H1 (cell line): Measurements from ENCODE around the gene CHPF.

ENCODE experiments used
- CHD2 ChIP-seq: IDR thresholded peaks from 2 replicates; pipeline ENCODE4 v1.6.1; 2012; ENCODE audit warnings: low read length, improper control_type of control experiment
- CTCF ChIP-seq, 3 experiments: IDR thresholded peaks; 1 replicate in 2 of 3; 2 replicates in 1 of 3; pipeline versions ENCODE4 v1.5.1 to v1.6.1; 2011; ENCODE audit warnings: low read length in 3 of 3, mild to moderate bottlenecking in 3 of 3, inconsistent platforms in 2 of 3, low read depth in 1 of 3, moderate library complexity in 1 of 3; ENCODE audit not compliant: insufficient read depth in 1 of 3; ENCODE audit errors: control extremely low read depth in 1 of 3
- EGR1 ChIP-seq: IDR thresholded peaks from 2 replicates; pipeline ENCODE4 v1.6.1; 2011; ENCODE audit warnings: low read depth, low read length, borderline replicate concordance
- EZH2 ChIP-seq: fragments of 200-600 bp; sonication (generic); IDR thresholded peaks from 2 replicates; pipeline ENCODE4 v1.7.1; 2012; ENCODE audit warnings: low read depth, mild to moderate bottlenecking, moderate library complexity, low read length, inconsistent platforms; ENCODE audit not compliant: severe bottlenecking
- FOSL1 ChIP-seq: IDR thresholded peaks from 2 replicates; pipeline ENCODE4 v1.6.1; 2011; ENCODE audit warnings: mild to moderate bottlenecking, low read depth, low read length, moderate library complexity; ENCODE audit not compliant: insufficient read depth
- POLR2A ChIP-seq, 2 experiments: IDR thresholded peaks; 1 replicate in 1 of 2; 2 replicates in 1 of 2; pipeline ENCODE4 v1.6.1; 2011; ENCODE audit warnings: low read depth in 2 of 2, low read length in 2 of 2, mild to moderate bottlenecking in 2 of 2; ENCODE audit errors: control extremely low read depth in 1 of 2
- POU5F1 ChIP-seq: IDR thresholded peaks from 2 replicates; pipeline ENCODE4 v1.6.1; 2011; ENCODE audit warnings: low read depth, mild to moderate bottlenecking, low read length, moderate library complexity
- RAD21 ChIP-seq, 2 experiments: IDR thresholded peaks in 1 of 2; conservative IDR thresholded peaks in 1 of 2; 2 replicates each; pipeline ENCODE4 v1.6.1; 2011; ENCODE audit warnings: low read depth in 2 of 2, low read length in 2 of 2, improper control_type of control experiment in 1 of 2, inconsistent platforms in 1 of 2, mild to moderate bottlenecking in 1 of 2, moderate library complexity in 1 of 2
- RXRA ChIP-seq: IDR thresholded peaks from 2 replicates; pipeline ENCODE4 v1.6.1; 2011; ENCODE audit warnings: low read depth, mild to moderate bottlenecking, low read length, moderate library complexity; ENCODE audit not compliant: insufficient read depth
- SP4 ChIP-seq: IDR thresholded peaks from 2 replicates; pipeline ENCODE4 v1.6.1; 2012; ENCODE audit warnings: low read length, inconsistent platforms
- TAF1 ChIP-seq: IDR thresholded peaks from 2 replicates; pipeline ENCODE4 v1.6.1; 2011; ENCODE audit warnings: mild to moderate bottlenecking, low read depth, low read length

- TF ChIP-seq CTCF (IDR thresholded peaks at IDR 0.05; ENCODE audit: control extremely low read depth in 1 of 3, insufficient read depth in 1 of 3, low read depth in 1 of 3, low read length in 3 of 3): no peak
- TF ChIP-seq POLR2A (IDR thresholded peaks at IDR 0.05; ENCODE audit: control extremely low read depth in 1 of 2, low read depth in 2 of 2, low read length in 2 of 2): no peak
- TF ChIP-seq RAD21 (IDR thresholded peaks at IDR 0.05 in 1 of 2, conservative IDR thresholded peaks at IDR 0.05 in 1 of 2; ENCODE audit: low read depth in 2 of 2, low read length in 2 of 2): no peak
- TF ChIP-seq EZH2: no peak
- no peak for TF ChIP-seq SP4
- no peak for TF ChIP-seq EGR1
- no peak for TF ChIP-seq POU5F1
- TF ChIP-seq FOSL1: no peak
- no peak for TF ChIP-seq CHD2
- TF ChIP-seq TAF1: no peak
- no peak for TF ChIP-seq RXRA
These were observed 37.7 kb upstream of the CHPF start for GRCh38 chr2:219581346-219581745.
